Stimulated activated CD4-positive, alpha-beta T cell treated with anti-CD3 and anti-CD28 coated beads, TNF-alpha, amount 100 ng/mL, for 1 hour (primary cell): ENCODE measurements around the gene ZNF552.
A peak's percentile ranks its signal among the peaks of the same experiment; 100 is the strongest.

Source experiments
- DNase-seq, 3 donors: peaks; one replicate each; pipeline ENCODE4 v3.0.0-alpha.2; 2020; ENCODE audit warnings: low read depth in 3 of 3, low spot score in 1 of 3

ZNF552 gene

GRCh38 chr19:57779220-57779845 lies 35.4 kb downstream of the ZNF552 start:
- DNase-seq, result no peak

DNA sequence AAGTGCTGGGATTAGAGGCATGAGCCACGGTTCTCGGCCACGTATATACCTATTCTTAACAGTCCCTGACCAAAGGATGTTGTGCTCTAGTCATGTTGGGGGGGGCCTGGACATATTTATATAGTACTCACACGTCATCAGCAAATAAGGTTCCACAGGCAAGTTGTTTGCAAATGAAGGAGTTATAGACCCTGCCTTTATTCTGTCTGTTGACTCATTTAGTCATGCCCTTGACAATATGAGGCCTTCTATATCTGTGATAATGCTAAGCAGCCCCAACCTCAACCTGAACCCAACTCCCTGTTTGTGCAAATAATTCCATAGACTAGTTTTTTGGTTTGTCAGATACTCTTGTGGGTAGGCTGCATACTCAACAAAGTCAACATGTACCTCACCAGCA lies 36.4 kb downstream of the ZNF552 start:
- no peak for DNase-seq

DNA sequence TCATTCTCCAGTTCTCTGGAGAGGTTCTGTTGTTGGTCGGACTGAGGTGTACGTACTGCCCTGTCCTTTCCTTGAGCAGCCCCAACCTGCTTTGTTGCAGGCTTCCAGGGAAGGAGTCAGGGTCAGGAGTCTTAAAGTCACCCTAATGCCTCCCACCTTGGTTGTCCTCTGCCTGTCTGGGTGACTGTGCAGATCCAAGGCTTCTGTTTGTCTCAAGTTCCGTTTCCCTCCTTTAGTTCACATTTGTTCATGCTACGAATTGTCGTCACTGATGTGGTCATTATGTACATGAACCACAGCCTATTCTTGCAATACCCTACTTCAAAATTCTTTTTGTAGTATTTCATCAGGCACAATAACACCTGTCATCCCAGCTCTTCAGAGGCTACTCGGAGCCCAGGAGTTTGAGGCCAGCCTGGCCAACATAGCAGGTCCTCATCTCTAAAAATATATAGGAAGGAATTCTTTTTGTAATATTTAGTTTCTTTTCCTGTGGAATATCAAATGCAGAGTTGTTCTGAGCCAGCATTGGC lies 37.9 kb downstream of the ZNF552 start:
- no peak for DNase-seq

GRCh38 chr19:57773488-57773887 lies 41.2 kb downstream of the ZNF552 start:
- DNase-seq, result no peak

DNA sequence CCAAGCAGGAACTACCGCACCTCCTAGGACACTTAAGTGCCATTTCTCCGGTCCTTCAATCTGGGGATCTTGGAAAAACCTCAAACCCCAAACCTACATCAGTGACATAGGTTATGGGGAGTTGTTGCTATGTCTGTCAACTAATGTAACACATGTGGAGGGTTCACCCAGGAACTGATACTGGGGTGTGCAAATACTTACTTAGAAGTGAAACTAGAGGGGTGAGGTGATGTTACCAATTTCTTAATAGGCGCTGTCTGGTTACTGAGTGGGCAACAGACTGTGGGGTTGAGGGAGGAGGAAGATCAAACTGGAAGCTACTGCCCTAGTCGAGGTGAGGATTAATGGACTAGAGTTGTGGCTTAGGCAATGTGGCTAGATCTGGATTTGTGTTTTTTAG lies 43.3 kb downstream of the ZNF552 start:
- no peak for DNase-seq

DNA sequence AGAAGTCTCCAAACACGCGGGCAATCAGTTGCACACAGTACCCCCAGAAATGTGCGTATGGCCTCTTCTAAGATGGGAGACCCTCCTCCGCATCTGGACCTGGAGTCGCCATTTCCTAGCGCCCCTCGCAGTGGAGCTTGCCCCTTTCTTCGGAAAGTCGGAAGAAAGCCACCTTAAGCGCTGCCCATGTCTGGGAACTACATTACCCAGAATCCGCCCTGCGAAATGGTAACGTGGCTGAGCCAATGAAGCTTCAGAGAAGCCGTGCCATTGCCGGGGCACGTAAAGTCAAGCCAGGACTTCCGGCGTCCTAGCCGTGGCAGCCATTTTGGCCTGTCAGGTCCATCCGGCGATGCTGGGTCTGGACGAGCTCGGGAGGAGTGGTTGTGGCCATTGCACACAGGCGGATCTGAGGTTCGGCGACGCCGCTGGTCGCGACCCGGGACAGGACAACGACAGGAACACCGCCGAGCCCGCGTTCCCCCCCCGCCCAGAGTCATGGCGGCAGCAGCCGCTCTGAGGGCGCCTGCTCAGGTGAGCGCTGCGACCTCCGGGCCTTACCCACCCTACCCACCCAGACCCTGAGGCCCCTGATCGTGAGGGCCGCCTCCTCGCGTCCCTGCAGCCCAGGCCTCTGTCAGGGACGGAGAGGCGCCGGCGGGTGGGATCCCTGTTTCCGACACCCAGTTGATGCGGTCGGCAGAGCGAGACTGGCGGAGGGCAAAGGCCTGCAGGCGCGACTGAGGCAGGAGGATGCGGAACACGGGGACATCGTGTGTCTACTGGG lies 45.2 kb downstream of the ZNF552 start, which contains the start of gene ZNF586:
Gene ZNF586, plus strand, starts transcription at position 332 of the 787 bp plus-strand sequence. Its CDS starts 167 bp downstream, at position 499.
- peak; percentile 59 to 71 (median 60) for DNase-seq

DNA sequence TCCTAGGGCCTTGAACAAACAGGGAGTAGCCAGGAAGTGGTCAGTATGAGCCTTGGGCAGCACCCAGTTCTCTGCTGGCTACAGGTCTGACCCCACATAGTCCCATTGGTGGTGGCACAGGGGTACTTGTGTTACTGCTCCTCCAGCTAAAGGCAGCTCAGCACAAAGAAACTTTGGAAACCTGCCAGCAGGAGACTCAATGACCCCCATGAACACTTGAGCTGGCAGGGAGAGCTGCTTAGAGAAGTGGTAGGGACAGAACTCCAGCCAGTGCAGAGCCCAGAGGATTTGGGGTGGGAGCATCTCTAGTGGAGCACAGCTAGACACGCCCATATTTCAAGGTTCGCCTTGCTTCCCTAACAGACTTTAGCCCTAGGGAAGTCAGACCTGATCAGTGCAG lies 55.6 kb downstream of the ZNF552 start:
- no peak for DNase-seq

- no peak for DNase-seq
Observed at GRCh38 chr19:57757941-57758340, 56.8 kb downstream of the ZNF552 start.
